ENCODE measurements around the gene TRPC6. TPM values are rescaled to one million over a fixed set of nuclear protein-coding genes. Genes with fewer than 3 reads are reported as not detected.

TRPC6 gene
- total and polyA plus RNA-seq, 2 of the 8 experiments (the other 6 are each of a cell fraction or from before 2014, with no cell fraction given): 0.26 to 0.39 TPM

DNA sequence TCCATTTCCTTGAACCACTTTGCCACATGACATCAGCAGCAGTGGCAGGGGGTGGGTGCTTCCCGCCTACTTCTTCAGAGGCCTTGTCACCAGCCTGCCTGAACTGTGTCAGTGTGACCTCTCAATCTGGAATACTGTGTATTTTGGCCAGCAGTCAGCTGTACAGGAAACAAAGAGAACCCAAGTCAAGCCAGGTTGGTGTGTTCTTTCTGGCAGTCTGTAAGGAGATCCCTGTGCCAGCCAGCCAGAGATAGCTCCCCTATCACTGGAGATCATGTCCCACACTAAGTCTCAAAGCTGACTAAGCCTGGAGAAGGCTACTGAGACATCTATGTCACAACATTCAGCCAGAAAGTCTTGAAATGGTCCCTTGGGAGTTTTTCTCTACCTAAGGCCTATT, 142.1 kb downstream of the TRPC6 start:
- Histone ChIP-seq H3K4me2 (ENCODE audit: insufficient read depth in 1 of 2, low read depth in 2 of 2, low read length in 2 of 2) (no peak overlapping the region), H2AK5ac (ENCODE audit: low read depth, low read length) (no peak overlapping the region), H3K4ac (replicated peaks; ENCODE audit: insufficient read length, low read depth, low read length) (no peak overlapping the region), H3K4me1 (replicated peaks in 1 of 4; ENCODE audit: control insufficient read depth in 3 of 4, insufficient read depth in 4 of 4, low read length in 3 of 4) (no peaks in the 10 kb centered on the region), H2BK12ac (ENCODE audit: low read depth, low read length) (no peak overlapping the region), H3K23me2 (ENCODE audit: low read depth, low read length) (no peaks in the 10 kb centered on the region), H3K14ac (ENCODE audit: insufficient read length) (no peak overlapping the region), H3K79me2 (ENCODE audit: control insufficient read depth in 1 of 2, insufficient read depth in 2 of 2, low read length in 2 of 2) (no peaks in the 10 kb centered on the region), H3K56ac (replicated peaks; ENCODE audit: insufficient read length, low read depth, low read length) (no peak overlapping the region), H3K27ac (ENCODE audit: low read depth, low read length) (no peak overlapping the region), H3K9me3 (ENCODE audit: insufficient read depth in 2 of 2, low read depth in 1 of 2, low read length in 1 of 2) (no peaks in the 10 kb centered on the region), H3K79me1 (ENCODE audit: low read depth, low read length) (no peaks in the 10 kb centered on the region), H4K20me1 (replicated peaks in 1 of 2; ENCODE audit: control insufficient read depth in 1 of 2, insufficient read depth in 2 of 2, low read length in 2 of 2) (no peaks in the 10 kb centered on the region), H4K8ac (ENCODE audit: extremely low read depth, insufficient read depth, low read length) (peak overlapping the region; percentile 18; the same call in 1 of the 2 replicates), H2BK120ac (replicated peaks; ENCODE audit: low read depth, low read length) (no peak overlapping the region), H2BK20ac (ENCODE audit: low read length) (no peak overlapping the region), H3K4me3 (ENCODE audit: extremely low read depth in 1 of 4, insufficient read depth in 2 of 4, low read depth in 3 of 4, low read length in 4 of 4) (no peak overlapping the region), H3K9ac (replicated peaks in 1 of 4; ENCODE audit: extremely low read depth in 1 of 4, low read depth in 3 of 4, low read length in 3 of 4) (no peak overlapping the region), H2BK5ac (ENCODE audit: low read depth, low read length) (no peak overlapping the region), H2BK15ac (ENCODE audit: low read length) (no peak overlapping the region), H2AFZ (ENCODE audit: low read length) (no peak overlapping the region), H3K36me3 (ENCODE audit: control insufficient read depth in 2 of 4, insufficient read depth in 4 of 4, low read length in 3 of 4) (no peaks in the 10 kb centered on the region), H3K27me3 (replicated peaks in 1 of 4; ENCODE audit: control insufficient read depth in 3 of 4, extremely low read depth in 1 of 4, insufficient read depth in 3 of 4, low read length in 3 of 4) (no peaks in the 10 kb centered on the region), H3K23ac (ENCODE audit: insufficient read length) (no peak overlapping the region), H4K5ac (ENCODE audit: insufficient read length, low read depth, low read length) (no peak overlapping the region), H3K18ac (ENCODE audit: extremely low read depth, low read length) (no peak overlapping the region), H4K91ac (replicated peaks; ENCODE audit: insufficient read length, low read length) (no peak overlapping the region)
- 80% methylated on average over 1 of the region's 1 CpG; no CpG with 5 or more reads in 1 of the 2 experiments for WGBS, 2 experiments (ENCODE audit: extremely low coverage in 1 of 2, insufficient coverage in 1 of 2, insufficient read length in 1 of 2, insufficient replicate concordance in 2 of 2, low coverage in 1 of 2, low lambda C conversion rate in 2 of 2, missing lambda C conversion rate in 1 of 2)
- no peak for DNase-seq (ENCODE audit: low read depth in 1 of 2, low spot score in 2 of 2)
- ChIA-PET POLR2A (ENCODE audit: partially characterized antibody) (no interaction called here), CTCF (ENCODE audit: partially characterized antibody) (interaction anchor here (1.1 to 6.1 kb wide), 4 partner anchors 178 to 420 kb away, joined by 3 to 38 read pairs (median 15); no protein-coding TSS in a partner anchor)
- FAIRE-seq: no peak
- TF ChIP-seq SP1 (IDR thresholded peaks at IDR 0.05; ENCODE audit: low read depth, low read length) (no peak), CBX5 (IDR thresholded peaks at IDR 0.05; ENCODE audit: low read depth, low read length) (no peak), CREB1 (IDR thresholded peaks at IDR 0.05) (no peak), FOSL1 (IDR thresholded peaks at IDR 0.05; ENCODE audit: insufficient read depth, low read depth, low read length) (no peak), CEBPB (IDR thresholded peaks at IDR 0.05; ENCODE audit: low read depth, low read length) (no peak)
- TF ChIP-seq, protein P1, sequence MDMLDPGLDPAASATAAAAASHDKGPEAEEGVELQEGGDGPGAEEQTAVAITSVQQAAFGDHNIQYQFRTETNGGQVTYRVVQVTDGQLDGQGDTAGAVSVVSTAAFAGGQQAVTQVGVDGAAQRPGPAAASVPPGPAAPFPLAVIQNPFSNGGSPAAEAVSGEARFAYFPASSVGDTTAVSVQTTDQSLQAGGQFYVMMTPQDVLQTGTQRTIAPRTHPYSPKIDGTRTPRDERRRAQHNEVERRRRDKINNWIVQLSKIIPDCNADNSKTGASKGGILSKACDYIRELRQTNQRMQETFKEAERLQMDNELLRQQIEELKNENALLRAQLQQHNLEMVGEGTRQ (IDR thresholded peaks at IDR 0.05; ENCODE audit: low read length): no peak
